Measurements from ENCODE around the gene PLS3. TPM values are rescaled to one million over a fixed set of nuclear protein-coding genes. Genes with fewer than 3 reads are reported as not detected.

The PLS3 gene
- polyA plus RNA-seq, 5 donors: 212 to 352 (median 310) TPM

- peak in 1 of 2 donors; percentile 41 for DNase-seq
Measured at GRCh38 chrX:115562480-115562847, 1.5 kb downstream of the PLS3 start.

- no peak for DNase-seq
Measured at GRCh38 chrX:115563633-115564162, 2.7 kb downstream of the PLS3 start.

GRCh38 chrX:115564243-115564642 lies 3.3 kb downstream of the PLS3 start:
- no peak for DNase-seq

- DNase-seq: no peak
Measured at GRCh38 chrX:115565888-115566287, 4.9 kb downstream of the PLS3 start.

- no peak for DNase-seq
Measured at GRCh38 chrX:115571712-115572111, 10.7 kb downstream of the PLS3 start.

- DNase-seq: no peak
Measured at GRCh38 chrX:115573185-115573584, 12.2 kb downstream of the PLS3 start.

- no peak for DNase-seq
Measured at GRCh38 chrX:115576676-115577075, 15.7 kb downstream of the PLS3 start.

GRCh38 chrX:115579327-115579726 lies 18.4 kb downstream of the PLS3 start:
- DNase-seq: no peak

- DNase-seq: no peak
Measured at GRCh38 chrX:115579786-115580294, 18.9 kb downstream of the PLS3 start.

- DNase-seq: no peak
Measured at GRCh38 chrX:115581759-115582615, 21.0 kb downstream of the PLS3 start.

- DNase-seq: no peak
Measured at GRCh38 chrX:115582616-115583495, 21.9 kb downstream of the PLS3 start.

- DNase-seq: no peak
Measured at GRCh38 chrX:115583496-115584004, 22.6 kb downstream of the PLS3 start.

GRCh38 chrX:115584696-115585095 lies 23.7 kb downstream of the PLS3 start:
- no peak for DNase-seq

GRCh38 chrX:115588179-115588578 lies 27.2 kb downstream of the PLS3 start:
- no peak for DNase-seq

- DNase-seq: no peak
Measured at GRCh38 chrX:115589419-115589818, 28.4 kb downstream of the PLS3 start.

- no peak for DNase-seq
Measured at GRCh38 chrX:115591420-115591819, 30.4 kb downstream of the PLS3 start.

- no peak for DNase-seq
Measured at GRCh38 chrX:115591856-115592842, 31.2 kb downstream of the PLS3 start.

- no peak for DNase-seq
Measured at GRCh38 chrX:115592997-115593734, 32.2 kb downstream of the PLS3 start.

GRCh38 chrX:115595049-115595448 lies 34.1 kb downstream of the PLS3 start:
- no peak for DNase-seq

- DNase-seq: no peak
Measured at GRCh38 chrX:115598556-115598955, 37.6 kb downstream of the PLS3 start.
